SU-DHL-6 (cell line): ENCODE measurements around the gene PCGF5.

ENCODE experiments used
- H2AFZ ChIP-seq: fragments of 200-600 bp; sonication (generic); 2 replicates; pipeline ENCODE4 v1.6.1; 2014; ENCODE audit warnings: low read depth, mild to moderate bottlenecking, moderate library complexity, mixed read lengths, antibody characterized with exemption, low read length; ENCODE audit not compliant: severe bottlenecking
- H3F3A ChIP-seq: fragments of 200-600 bp; shearing (Covaris generic); 2 replicates; pipeline ENCODE4 v1.6.0; 2016; ENCODE audit warnings: antibody characterized with exemption, mild to moderate bottlenecking; ENCODE audit not compliant: insufficient read depth
- H3K27ac ChIP-seq: fragments of 200-600 bp; sonication (generic); 2 replicates; pipeline ENCODE4 v1.5.1; 2016; ENCODE audit warnings: low read depth, mild to moderate bottlenecking, low read length, moderate library complexity, mixed read lengths
- H3K27me3 ChIP-seq: fragments of 200-600 bp; sonication (generic), shearing (Covaris generic); 2 replicates; pipeline ENCODE4 v1.6.0; 2014; ENCODE audit warnings: mild to moderate bottlenecking, low read length
- H3K36me3 ChIP-seq: fragments of 200-600 bp; sonication (generic); 2 replicates; pipeline ENCODE4 v1.6.1; 2014; ENCODE audit warnings: mild to moderate bottlenecking, low read length, mixed read lengths
- H3K4me2 ChIP-seq: fragments of 300-600, 200-600 bp; shearing (Covaris generic), sonication (generic); 2 replicates; pipeline ENCODE4 v1.6.0; 2014; ENCODE audit warnings: low read length, low read depth, mild to moderate bottlenecking; ENCODE audit not compliant: poor library complexity, severe bottlenecking
- H3K4me3 ChIP-seq: fragments of 200-600 bp; sonication (generic); 2 replicates; pipeline ENCODE4 v1.5.1; 2014; ENCODE audit warnings: antibody characterized with exemption, low read length, mild to moderate bottlenecking, mixed read lengths; ENCODE audit not compliant: insufficient read depth, poor library complexity, severe bottlenecking
- H3K79me2 ChIP-seq: fragments of 200-600 bp; sonication (generic); 2 replicates; pipeline ENCODE4 v1.6.1; 2014; ENCODE audit warnings: mild to moderate bottlenecking, low read length, moderate library complexity; ENCODE audit not compliant: insufficient read depth
- H3K9ac ChIP-seq: fragments of 200-600 bp; sonication (generic); 2 replicates; pipeline ENCODE4 v1.7.0; 2014; ENCODE audit warnings: mild to moderate bottlenecking, low read length
- H3K9me2 ChIP-seq: fragments of 200-600 bp; sonication (generic); replicated peaks from 2 replicates; pipeline ENCODE4 v1.6.1; 2014; ENCODE audit warnings: low read length; ENCODE audit not compliant: insufficient read depth
- H3K9me3 ChIP-seq: fragments of 200-600 bp; sonication (generic); 2 replicates; pipeline ENCODE4 v1.6.1; 2014; ENCODE audit warnings: low read length, mixed read lengths; ENCODE audit not compliant: insufficient read depth
- H4K20me1 ChIP-seq: fragments of 200-600 bp; sonication (generic); 2 replicates; pipeline ENCODE4 v1.6.1; 2014; ENCODE audit warnings: low read depth, mild to moderate bottlenecking, antibody characterized with exemption, low read length, moderate library complexity, mixed read lengths
- CTCF ChIP-seq: fragments of 200-600 bp; sonication (generic); IDR thresholded peaks from one replicate; pipeline ENCODE4 v1.5.1; 2017; ENCODE audit warnings: antibody characterized with exemption, mild to moderate bottlenecking, low read length, moderate library complexity; ENCODE audit not compliant: insufficient read depth, poor library complexity, severe bottlenecking
- EZH2phosphoT487 ChIP-seq: fragments of 200-600 bp; sonication (generic), shearing (Covaris generic); conservative IDR thresholded peaks from 2 replicates; pipeline ENCODE4 v1.6.1; 2018; ENCODE audit warnings: mild to moderate bottlenecking, antibody characterized with exemption, low read length, moderate library complexity, mixed read lengths

PCGF5 gene

GRCh38 chr10:91206837-91207474 lies 13.5 kb upstream of the PCGF5 start:
- H2AFZ ChIP-seq: no peak overlapping the region
- no peak overlapping the region for H3K4me2 ChIP-seq
- no peak overlapping the region for H3K9ac ChIP-seq
- H3K4me3 ChIP-seq: no peak overlapping the region
- TF ChIP-seq EZH2phosphoT487: no peak
- no peak overlapping the region for H3K27ac ChIP-seq
- H3K36me3 ChIP-seq: no peaks in the 10 kb centered on the region
- H3K9me3 ChIP-seq: no peaks in the 10 kb centered on the region
- peaks cover 11% of the 10 kb centered on the region for H4K20me1 ChIP-seq
- no peaks in the 10 kb centered on the region for H3K79me2 ChIP-seq
- H3K27me3 ChIP-seq: no peaks in the 10 kb centered on the region
- no peaks in the 10 kb centered on the region for H3K9me2 ChIP-seq
- no peaks in the 10 kb centered on the region for H3F3A ChIP-seq

- Histone ChIP-seq H3K9ac (no peak overlapping the region), H3K9me2 (no peaks in the 10 kb centered on the region), H3K79me2 (no peaks in the 10 kb centered on the region), H3K27me3 (no peaks in the 10 kb centered on the region), H3K4me2 (no peak overlapping the region), H2AFZ (no peak overlapping the region), H3K9me3 (no peaks in the 10 kb centered on the region), H3F3A (no peaks in the 10 kb centered on the region), H3K4me3 (no peak overlapping the region), H3K36me3 (no peaks in the 10 kb centered on the region), H3K27ac (no peak overlapping the region), H4K20me1 (peaks cover 17% of the 10 kb centered on the region)
- no peak for TF ChIP-seq EZH2phosphoT487
- no peak for TF ChIP-seq CTCF
These were observed 11.8 kb upstream of the PCGF5 start for GRCh38 chr10:91208642-91209041.

GRCh38 chr10:91210014-91210413 lies 10.4 kb upstream of the PCGF5 start:
- Histone ChIP-seq H3K4me2 (no peak overlapping the region), H3K9me2 (no peaks in the 10 kb centered on the region), H3F3A (no peaks in the 10 kb centered on the region), H3K36me3 (no peaks in the 10 kb centered on the region), H3K27me3 (no peaks in the 10 kb centered on the region), H3K9me3 (no peaks in the 10 kb centered on the region), H4K20me1 (peaks cover 17% of the 10 kb centered on the region), H3K27ac (no peak overlapping the region), H2AFZ (no peak overlapping the region), H3K9ac (no peak overlapping the region), H3K4me3 (no peak overlapping the region), H3K79me2 (no peaks in the 10 kb centered on the region)
- TF ChIP-seq CTCF (no peak), EZH2phosphoT487 (no peak)

GRCh38 chr10:91210435-91210834 lies 10.0 kb upstream of the PCGF5 start:
- no peak overlapping the region for H3K27ac ChIP-seq
- no peak overlapping the region for H3K4me3 ChIP-seq
- no peaks in the 10 kb centered on the region for H3K9me3 ChIP-seq
- no peaks in the 10 kb centered on the region for H3F3A ChIP-seq
- no peaks in the 10 kb centered on the region for H3K9me2 ChIP-seq
- peaks cover 17% of the 10 kb centered on the region for H4K20me1 ChIP-seq
- TF ChIP-seq CTCF: no peak
- TF ChIP-seq EZH2phosphoT487: no peak
- no peak overlapping the region for H3K4me2 ChIP-seq
- H3K79me2 ChIP-seq: no peaks in the 10 kb centered on the region
- H2AFZ ChIP-seq: no peak overlapping the region
- H3K36me3 ChIP-seq: no peaks in the 10 kb centered on the region
- no peak overlapping the region for H3K9ac ChIP-seq
- H3K27me3 ChIP-seq: no peaks in the 10 kb centered on the region
